AG08396 (cell line): ENCODE results near the gene SRSF9.
A peak's percentile ranks its signal among the peaks of the same experiment; 100 is the strongest.
"Not testable (repeated sequence)": the region's sequence is repeated elsewhere in the genome, so short reads cannot be mapped to it uniquely, and the experiment has no call there.

ENCODE experiments used
- DNase-seq: peaks from one replicate; pipeline ENCODE4 v3.0.0; 2012; ENCODE audit warnings: low spot score, mixed read lengths

The SRSF9 gene

DNA sequence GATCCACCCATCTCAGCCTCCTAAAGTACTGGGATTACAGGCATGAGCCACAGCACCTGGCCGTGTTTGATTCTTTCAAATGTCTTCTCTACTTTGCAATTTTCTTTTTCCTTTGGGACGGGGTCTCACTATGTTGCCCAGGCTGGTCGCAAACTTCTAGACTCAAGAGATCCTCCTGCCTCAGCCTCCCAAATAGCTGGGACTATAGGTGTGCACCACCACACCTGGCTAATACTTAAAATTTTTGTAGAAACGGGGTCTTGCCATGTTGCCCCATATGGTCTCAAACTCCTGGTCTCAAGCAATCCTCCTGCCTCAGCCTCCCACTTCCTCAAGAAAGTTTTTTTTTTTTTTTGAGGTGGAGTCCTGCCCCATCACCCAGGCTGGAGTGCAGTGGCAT, 21.6 kb downstream of the SRSF9 start:
- no peak for DNase-seq

DNA sequence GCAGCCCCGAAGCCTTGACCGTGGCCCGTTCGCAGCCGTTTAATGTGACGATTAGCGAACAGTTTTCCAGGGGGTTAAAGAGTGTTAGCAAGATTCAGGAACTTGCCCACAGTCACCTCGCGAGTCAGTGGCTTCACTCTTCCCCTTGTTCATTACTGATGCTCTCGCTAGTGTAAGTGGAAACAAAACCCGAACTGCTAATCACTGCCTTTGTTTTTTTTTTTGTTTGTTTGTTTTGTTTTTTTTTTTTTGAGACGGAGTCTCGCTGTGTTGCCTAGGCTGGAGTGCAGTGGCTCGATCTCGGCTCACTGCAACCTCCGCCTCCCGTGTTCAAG, 22.7 kb downstream of the SRSF9 start:
- DNase-seq: not testable (repeated sequence)

DNA sequence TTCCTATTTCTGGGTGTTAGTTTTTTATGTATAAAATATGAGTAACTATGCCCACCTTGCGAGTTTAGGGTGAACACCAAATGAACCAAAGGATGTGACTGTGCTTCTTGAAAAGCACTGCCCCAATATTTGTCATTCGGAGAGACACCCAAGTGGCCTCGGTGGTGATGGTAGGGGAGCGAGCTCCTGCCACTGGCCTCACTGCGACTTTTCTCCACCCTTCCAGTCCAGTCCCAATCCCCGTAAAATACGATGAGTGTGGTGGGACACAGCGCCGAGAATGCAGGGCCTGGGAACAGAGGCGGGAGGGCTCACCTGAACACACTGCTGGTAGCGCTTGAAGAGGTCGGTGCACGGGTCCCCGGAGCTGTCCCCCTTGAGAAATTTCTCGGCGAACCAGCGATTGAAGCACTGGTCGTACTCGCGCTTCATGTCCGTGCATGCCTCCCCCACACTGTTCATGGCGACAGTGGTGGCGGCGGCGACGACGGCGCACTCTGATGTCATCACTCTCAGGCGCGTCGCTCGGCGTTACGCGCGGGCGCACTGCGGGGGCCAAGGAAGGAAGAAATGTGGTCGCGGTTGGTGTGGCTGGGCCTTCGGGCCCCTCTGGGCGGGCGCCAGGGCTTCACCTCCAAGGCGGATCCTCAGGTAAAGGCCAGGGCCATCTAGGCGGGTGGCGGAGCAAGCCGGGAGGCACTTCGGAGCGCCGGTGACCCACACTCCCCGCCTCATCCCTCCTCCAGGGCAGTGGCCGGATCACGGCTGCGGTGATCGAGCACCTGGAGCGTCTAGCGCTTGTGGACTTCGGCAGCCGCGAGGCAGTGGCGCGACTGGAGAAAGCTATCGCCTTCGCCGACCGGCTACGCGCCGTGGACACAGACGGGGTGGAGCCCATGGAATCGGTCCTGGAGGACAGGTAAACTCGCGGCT, 23.4 kb downstream of the SRSF9 start, which contains the start of the genes GATC and TRIAP1:
Gene GATC (plus strand): TSS at position 534 of the 933 bp plus-strand sequence. CDS start 37 bp downstream, at position 571.
Gene TRIAP1 (minus strand): TSS at position 474 of the 933 bp plus-strand sequence. CDS start 12 bp downstream, at position 462.
- DNase-seq: peak; percentile 86

DNA sequence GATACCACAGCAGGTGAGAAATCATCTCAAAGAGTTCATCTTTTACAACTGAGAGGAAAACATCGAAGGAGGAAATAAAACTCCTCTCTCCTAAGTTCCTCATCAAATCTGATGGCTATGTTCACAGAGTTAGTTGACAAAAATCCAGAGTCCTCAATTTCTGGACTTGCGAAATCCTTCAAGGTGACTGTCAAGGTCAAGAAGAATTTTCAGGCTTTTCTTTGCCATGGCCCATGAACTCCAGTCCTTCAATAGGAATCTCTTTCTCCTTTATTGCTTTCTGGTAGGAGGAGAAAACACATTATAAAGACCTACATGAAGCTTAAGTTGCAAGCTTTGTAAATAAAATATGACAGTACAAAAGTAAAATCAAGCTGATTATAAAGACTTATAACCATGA, 24.9 kb downstream of the SRSF9 start:
- DNase-seq: no peak

DNA sequence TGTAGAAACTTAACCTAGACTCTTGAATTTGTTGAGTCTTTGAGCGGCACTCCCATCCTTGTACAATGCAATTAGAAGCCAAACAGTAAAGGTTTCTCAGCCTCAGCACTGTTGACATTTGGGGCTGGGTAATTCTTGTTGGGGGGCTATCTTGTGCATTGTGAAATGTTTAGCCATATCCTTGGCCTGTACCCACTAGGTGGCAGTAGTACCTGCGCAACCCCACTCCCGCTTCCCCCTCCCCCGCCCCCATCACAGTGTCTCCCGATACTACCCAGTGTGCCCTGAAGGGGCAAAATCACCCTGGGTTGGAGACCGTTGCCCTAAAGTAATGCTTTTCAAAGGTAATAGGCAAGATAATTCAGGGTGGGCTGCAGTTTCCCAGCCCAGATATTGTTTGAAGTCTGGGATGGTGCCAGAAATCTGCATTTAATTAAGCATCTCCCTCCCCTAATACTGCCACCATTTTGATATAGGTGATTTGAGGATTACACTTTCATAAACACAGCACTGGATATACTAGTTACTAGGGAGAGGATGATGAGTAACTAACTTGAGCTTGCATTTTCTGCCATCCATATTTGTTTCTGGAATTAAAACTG, 29.8 kb downstream of the SRSF9 start:
- peak; percentile 65 for DNase-seq

DNA sequence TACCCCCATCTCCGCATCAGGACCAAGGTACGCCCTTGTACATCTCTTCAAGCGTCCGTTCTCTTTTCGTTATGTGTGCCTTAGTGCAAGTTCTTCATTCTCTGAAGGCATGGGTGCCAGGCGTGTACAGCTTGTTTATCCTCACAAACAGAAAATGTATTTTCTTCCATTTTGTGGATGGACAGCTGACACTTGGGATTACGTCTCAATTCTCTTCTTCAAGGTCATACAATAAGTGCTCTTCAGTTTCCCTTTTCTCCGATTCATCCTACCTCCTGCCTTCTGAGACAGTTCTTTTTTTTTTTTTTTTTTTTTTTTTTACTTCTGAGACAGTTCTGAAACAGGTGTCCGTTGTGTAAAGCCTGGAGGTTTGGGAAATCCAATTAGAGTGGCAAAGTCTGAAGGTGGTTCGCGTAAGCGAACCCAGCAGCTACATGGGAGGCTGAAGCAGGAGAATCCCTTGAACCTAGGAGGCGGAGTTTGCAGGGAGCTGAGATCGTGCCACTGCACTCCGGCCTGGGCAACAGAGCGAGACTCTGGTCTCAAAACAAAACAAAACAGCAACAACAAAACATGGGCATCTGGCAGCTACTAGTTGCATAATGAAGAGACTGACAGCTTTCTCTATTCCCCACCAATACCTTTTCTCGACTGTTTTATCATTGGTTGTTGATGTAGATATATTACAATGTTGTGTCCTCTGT, 30.9 kb downstream of the SRSF9 start:
- no peak for DNase-seq

DNA sequence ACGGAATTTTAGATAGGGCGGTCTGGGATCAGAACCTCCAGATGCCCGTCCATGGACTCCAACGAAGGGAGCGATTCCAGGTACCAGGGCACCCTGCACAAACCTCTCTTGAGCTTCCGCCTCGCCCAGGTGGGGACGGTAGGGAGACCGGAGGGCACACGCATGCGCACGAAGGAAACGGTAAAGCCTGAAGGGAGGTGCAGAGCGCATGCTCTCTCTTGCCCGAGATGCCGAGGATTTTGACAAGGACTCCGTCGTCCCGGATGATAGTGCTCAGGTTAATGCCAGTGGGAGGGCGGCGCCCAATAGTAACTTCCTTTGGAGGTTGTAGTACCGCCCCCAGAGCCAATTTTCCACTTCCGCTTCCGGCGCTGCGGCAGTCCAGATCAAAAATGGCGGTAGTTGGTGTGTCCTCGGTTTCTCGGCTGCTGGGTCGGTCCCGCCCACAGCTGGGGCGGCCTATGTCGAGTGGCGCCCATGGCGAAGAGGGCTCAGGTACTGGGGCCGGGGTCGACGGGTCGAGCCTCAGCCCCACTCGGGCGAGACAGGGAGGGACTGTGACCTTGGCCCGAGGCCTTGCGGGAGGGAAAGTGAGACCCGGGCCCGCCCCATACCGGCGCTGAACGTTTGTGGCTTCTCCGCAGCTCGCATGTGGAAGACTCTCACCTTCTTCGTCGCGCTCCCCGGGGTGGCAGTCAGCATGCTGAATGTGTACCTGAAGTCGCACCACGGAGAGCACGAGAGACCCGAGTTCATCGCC, 31.6 kb downstream of the SRSF9 start, which contains the start of gene COX6A1:
Gene COX6A1 (plus strand): TSS at position 379 of the 760 bp plus-strand sequence. CDS start 14 bp downstream, at position 393.
- peak; percentile 97 for DNase-seq

DNA sequence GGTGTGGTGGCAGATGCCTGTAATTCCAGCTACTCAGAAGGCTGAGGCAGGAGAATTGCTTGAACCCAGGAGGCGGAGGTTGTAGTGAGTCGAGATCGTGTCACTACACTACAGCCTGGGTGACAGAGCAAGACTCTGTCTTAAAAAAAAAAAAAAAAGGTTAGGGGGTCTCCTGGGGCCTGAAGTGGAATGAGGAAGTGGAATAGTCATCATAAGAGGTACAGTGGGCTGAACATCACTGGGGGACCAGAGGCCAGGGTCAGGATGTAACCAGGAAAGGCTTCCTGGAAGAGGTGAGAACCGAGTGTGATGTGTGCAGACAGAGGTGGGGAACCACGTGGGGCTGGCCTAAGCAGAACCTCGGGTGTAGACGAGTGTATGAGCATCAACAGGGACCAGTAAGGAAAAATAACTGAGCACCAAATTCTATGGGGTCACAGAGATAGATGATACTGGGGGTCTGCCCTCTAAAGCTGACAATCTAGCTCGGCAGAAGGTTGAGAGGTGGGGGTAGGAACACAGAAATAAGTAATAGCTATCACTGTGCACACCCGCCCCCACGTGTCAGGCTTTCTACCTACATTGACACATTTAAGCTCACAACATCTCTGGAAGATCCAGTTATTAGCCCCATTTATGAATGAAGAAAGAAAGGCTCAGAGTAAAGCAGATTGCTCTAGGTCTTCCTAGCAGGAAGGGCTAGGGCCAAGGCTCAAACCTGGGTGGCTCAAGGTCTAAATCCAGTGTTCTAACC, 36.6 kb downstream of the SRSF9 start:
- DNase-seq: no peak

DNA sequence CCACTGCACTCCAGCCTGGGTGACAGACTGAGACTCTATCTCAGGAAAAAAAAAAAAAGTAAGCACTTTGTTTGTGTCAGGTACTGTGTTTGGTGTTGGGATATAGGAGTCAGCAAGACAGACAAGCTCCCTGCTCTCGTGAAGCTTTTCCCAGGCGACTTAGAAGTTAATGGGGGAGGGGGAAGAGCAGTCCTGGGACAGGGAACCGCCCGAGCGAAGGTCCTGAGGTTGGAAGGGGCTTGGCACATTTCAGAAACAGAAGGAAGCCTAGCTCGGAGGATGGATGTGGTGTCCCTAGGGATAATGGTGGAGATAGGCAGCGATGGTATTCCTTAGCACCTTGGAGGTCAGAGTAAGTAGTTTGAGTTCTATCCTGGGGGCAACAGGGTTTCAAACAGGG, 40.2 kb downstream of the SRSF9 start:
- no peak for DNase-seq

DNA sequence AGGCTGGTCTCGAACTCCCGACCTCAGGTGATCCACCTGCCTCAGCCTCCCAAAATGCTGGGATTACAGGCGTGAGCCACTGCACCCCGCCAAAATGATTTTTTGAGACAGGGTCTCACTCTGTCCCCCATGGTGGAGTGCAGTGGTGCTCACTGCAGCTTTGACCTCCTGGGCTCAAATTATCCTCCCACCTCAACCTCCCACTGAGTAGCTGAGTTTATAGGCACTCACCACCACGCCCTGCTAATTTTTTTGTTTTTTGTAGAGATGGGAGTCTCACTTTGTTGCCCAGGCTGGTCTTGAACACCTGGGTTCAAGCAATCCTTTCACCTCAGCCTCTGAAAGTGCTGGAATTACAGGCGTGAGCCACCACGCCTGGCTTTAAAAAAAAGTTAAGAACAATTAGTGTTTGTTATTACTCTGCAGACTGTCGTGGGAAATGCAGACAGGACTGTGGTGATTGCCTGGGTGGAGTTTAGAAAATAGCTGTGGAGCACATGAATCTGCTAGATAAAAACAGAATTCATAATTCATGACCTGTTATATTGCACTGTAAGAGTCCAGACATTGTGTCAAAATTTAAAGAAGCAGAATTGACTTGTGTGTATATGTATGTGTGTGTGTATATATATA, 40.8 kb downstream of the SRSF9 start:
- no peak for DNase-seq

DNA sequence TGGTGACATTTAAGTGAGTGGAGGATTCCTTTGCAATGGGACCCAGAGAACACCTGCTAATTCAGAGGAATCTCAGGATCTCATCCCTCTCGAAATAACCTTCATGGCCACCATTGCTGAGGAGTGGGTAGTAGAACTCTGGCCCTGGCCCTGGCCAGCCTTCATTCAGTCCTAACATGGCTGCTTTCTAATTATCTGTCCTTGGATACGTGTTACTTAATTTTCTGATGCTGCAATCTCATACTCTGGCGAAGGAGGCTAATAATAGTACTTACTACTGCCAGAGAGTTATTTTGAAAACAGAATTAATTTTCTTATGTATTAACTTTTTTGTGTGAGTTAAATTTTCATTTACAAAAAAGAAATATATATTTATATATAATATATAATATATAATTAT, 43.8 kb downstream of the SRSF9 start:
- DNase-seq: no peak

DNA sequence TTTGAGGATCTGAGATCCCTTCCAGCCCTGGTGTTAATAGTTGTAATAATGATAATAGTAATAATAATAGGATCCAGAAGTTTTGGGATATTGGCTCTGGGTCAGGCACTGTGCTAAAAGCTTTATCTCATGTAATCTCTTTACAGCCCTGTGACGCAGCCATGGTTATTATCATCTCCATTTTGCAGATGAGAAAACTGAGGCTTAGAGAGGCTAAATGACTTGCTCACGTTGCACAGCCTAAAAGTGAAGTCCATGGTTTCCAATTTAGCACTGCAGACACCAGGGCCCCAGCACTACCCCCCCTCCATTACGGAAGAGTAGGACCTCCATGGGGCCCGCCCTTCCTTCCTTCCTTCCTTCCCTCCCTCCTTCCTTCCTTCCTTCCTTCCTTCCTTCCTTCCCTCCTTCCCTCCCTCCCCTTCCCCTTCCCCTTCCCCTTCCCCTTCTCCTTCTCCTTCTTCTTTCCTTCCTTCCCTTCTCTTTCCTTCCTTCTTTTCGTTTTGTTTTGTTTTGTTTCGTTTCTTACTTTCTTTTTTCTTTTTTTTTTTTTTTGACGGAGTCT, 46.6 kb downstream of the SRSF9 start:
- DNase-seq: no peak

DNA sequence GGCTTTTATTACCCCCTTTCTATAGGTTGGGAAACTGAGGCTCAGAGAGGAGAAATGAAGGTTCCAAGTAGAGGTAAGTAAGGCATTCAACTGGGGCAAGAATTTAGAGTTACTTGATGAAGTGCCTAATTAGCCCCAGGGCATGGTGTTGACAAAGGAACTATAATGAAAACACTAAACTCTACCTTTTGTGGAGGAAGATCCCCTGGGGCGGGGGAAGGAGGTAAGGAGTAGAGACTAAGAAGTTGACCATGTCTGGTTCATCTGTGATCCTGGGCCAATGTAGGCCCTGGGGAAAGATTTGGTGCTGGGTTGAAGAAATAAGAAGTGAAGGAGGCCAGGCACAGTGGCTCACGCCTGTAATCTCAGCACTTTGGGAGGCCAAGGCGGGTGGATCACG, 47.8 kb downstream of the SRSF9 start:
- DNase-seq: no peak

DNA sequence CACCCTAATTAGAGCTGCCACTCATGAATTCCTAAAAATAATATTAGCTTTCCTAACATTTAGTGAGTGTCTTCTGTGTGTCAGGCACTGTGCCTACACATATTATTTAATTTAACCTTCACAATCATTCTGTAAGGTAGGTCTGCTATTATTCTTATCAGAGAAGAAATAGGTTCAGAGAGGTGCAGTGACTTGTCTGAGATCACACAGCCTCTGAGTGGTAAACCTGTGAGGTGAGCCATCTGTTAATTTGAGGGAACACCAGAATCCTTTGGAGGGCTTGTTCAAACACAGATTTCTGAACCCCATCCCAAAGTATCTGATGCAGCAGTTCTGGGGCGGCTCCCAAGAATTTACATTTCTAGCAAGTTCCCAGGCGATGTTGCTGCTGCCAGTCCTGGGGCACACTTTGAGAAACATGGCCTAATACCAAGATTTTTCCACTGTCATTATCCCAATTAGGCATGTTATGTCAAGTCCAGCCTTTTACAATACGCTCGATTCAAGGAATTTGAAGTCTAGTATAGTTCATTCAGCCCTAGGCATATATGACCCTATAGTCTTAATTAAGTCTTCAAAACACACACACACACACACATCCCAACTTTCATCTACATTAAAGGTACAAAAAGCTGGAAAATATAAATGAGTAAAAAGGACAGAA, 51.5 kb downstream of the SRSF9 start:
- no peak for DNase-seq

DNA sequence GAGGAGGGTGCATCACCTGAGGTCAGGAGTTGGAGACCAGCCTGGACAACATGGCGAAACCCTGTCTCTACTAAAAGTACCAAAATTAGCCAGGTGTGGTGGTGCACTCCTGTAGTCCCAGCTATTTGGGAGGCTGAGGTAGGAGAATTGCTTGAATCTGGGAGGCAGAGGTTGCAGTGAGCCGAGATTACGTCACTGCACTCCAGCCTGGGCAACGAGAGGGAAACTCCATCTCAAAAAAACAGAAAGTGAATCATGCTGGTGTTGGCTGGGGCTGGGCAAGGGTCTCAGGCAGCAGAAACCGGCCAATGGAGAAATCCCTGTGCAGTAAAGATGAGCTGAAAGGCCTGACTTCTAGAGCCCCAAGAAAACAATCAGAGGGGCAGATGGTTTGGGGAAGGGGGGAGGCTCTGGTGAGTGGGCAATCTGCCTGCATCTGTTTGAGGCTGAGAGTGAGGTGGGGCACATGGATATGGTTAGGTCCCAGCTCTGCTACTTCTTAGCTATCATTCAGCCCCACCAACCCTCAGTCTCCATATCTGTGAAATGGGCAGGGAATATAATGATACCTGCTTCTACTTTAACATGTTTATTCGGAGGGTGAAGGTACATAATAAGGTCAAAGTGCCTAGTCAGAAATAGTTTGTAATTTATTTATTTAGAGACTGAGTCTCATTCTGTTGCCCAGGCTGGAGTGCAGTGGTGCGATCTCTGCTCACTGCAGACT, 52.9 kb downstream of the SRSF9 start:
- no peak for DNase-seq

DNA sequence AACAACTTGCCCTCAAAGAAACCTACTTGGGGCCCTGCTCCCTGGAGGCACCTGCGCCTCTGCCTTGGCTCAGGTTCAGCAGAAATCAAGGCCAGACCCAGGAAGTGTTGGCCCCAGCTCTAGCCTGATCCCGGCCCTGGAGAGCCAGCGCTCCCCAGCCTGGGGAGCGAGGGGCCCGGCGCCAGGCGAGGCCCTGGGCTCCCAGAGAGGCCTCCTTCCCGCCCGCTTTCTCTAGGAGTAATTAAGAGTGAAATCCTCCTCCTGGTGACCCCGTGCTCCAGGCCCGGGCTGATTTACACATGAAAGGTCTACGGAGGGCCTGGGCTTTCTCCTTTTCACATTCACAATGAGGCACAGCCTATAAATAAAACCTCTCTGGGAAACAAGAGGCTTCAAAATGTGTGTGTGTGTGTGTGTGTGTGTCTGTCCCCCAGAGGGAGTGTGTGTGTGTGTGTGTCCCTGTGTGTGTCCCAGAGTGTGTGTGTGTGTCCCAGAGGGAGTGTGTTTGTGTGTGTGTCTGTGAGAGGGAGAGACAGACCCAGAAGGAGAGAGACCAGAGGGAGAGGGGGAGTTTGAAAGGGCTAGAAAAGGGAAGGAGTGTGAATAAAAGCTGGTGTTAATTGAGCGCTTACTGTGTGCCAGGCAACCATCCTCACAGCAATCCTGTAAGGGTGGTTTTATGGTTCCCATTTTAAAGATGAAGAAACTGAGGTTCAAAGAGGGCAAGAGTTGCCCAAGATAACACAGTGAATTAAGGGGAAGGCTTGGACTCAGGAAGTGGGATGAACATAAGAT, 55.5 kb downstream of the SRSF9 start:
- no peak for DNase-seq

DNA sequence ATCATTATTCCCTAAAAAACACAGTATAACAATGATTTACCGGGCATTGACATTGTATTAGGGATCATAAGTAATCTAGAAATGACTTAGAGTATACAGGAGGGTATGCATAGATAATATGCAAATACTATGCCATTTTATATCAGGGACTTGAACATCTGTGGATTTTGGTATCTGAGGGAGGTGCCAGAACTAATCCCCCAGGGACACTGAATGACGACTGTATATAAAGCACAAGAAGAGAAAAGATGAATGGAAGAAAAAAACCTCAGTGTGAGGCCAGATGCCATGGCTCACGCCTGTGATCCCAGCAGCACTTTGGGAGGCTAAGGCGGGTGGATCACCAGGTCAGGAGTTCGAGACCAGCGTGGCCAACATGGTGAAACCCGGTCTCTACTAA, 57.1 kb downstream of the SRSF9 start:
- DNase-seq: no peak
